GM12874 (cell line): ENCODE measurements around the gene CS.

Source experiments
- CTCF ChIP-seq: IDR thresholded peaks from 2 replicates; pipeline ENCODE4 v1.5.1; 2011; ENCODE audit warnings: low read depth, mild to moderate bottlenecking, control low read depth, low read length, moderate library complexity; ENCODE audit not compliant: insufficient read depth

The CS gene

GRCh38 chr12:56336361-56337167 is 36.4 kb upstream of the CS start:
- no peak for TF ChIP-seq CTCF

- no peak for TF ChIP-seq CTCF
These were observed 34.3 kb upstream of the CS start for GRCh38 chr12:56334490-56334793.

GRCh38 chr12:56333679-56334489 is 33.8 kb upstream of the CS start, which contains the start of gene PAN2:
TSS of gene PAN2 (minus strand) at chr12:56334000. CDS start at chr12:56333094, 906 bp downstream.
- peak; percentile 51 for TF ChIP-seq CTCF

- TF ChIP-seq CTCF, result no peak
These were observed 33.1 kb upstream of the CS start for GRCh38 chr12:56333197-56333678.

GRCh38 chr12:56332512-56333196 is 32.5 kb upstream of the CS start:
- TF ChIP-seq CTCF, result no peak

GRCh38 chr12:56330936-56331490 is 30.9 kb upstream of the CS start:
- no peak for TF ChIP-seq CTCF

- TF ChIP-seq CTCF, result no peak
These were observed 26.4 kb upstream of the CS start for GRCh38 chr12:56326533-56326932.
